HCT116 (cell line): ENCODE measurements around the gene PKN1. TPM values are rescaled to one million over a fixed set of nuclear protein-coding genes. Genes with fewer than 3 reads are reported as not detected.

Experiments used
- ATAC-seq: fragments of 200-7000 bp; cut with Tn5 transposase; 2 replicates; pipeline ENCODE4 v1.9.1; 2020; ENCODE audit warnings: mild to moderate bottlenecking, moderate library complexity
- BruUV-seq: library from RNA; stranded (reverse); fragments of 400-500 nt; replicated peaks from 2 replicates; lab custom pipeline; 2021; lab: Mats Ljungman, UMichigan
- CTCF ChIA-PET: fragments of 300-600 bp; sonication (Branson Sonifier 250); formaldehyde crosslinking; loops from one replicate; lab custom pipeline; 2021; ENCODE audit warnings: antibody characterized with exemption; lab: Charles Lee
- POLR2A ChIA-PET: fragments of 300-600, 350-600 bp; sonication (Branson Sonifier 250); formaldehyde crosslinking; loops from one replicate; lab custom pipeline; 2021; ENCODE audit warnings: antibody characterized with exemption; lab: Charles Lee
- RAD21 ChIA-PET, 2 experiments: fragments of 300-600 bp; sonication (Branson Sonifier 250); formaldehyde crosslinking; loops; one replicate each; lab custom pipeline; 2023; ENCODE audit warnings: low total read pairs in 2 of 2; ENCODE audit not compliant: uncharacterized antibody in 2 of 2, unreplicated experiment in 2 of 2, low non-redundant PET in 1 of 2; lab: Charles Lee
- DNase-seq: peaks from one replicate; pipeline ENCODE4 v3.0.0-alpha.2; 2010; ENCODE audit warnings: low read depth, low spot score
- H2AFZ ChIP-seq: fragments of 200-600 bp; shearing (Covaris generic), sonication (generic); 2 replicates; pipeline ENCODE4 v1.6.1; 2017; ENCODE audit warnings: low read depth, mixed run types, mixed read lengths, antibody characterized with exemption, low read length; ENCODE audit not compliant: poor library complexity, severe bottlenecking
- H3K27ac ChIP-seq: 2 replicates; pipeline ENCODE4 v1.5.1; 2012; ENCODE audit warnings: low read depth, low read length
- H3K27me3 ChIP-seq: fragments of 200-600 bp; sonication (generic); 2 replicates; pipeline ENCODE4 v1.6.1; 2016; ENCODE audit warnings: mixed run types, low read length, mixed read lengths; ENCODE audit not compliant: insufficient read depth
- H3K36me3 ChIP-seq, 2 experiments: fragments of 200-500 bp in 1 of 2; fragments of 200-600 bp in 1 of 2; sonication (Bioruptor generic) in 1 of 2; sonication (generic) in 1 of 2; 2 replicates each; pipeline versions ENCODE4 v1.5.1 to v1.6.1; 2014 to 2016; ENCODE audit warnings: low read length in 2 of 2, inconsistent platforms in 1 of 2, mixed read lengths in 1 of 2, mixed run types in 1 of 2; ENCODE audit not compliant: insufficient read depth in 2 of 2, control insufficient read depth in 1 of 2
- H3K4me1 ChIP-seq, 2 experiments: fragments of 200-600 bp in 1 of 2; sonication (generic) in 1 of 2; 2 replicates each; pipeline versions ENCODE4 v1.5.1 to v1.6.1; 2012 to 2017; ENCODE audit warnings: low read length in 2 of 2, inconsistent platforms in 1 of 2, mild to moderate bottlenecking in 1 of 2, mixed read lengths in 1 of 2, mixed run types in 1 of 2, moderate library complexity in 1 of 2; ENCODE audit not compliant: insufficient read depth in 2 of 2, control insufficient read depth in 1 of 2
- H3K4me2 ChIP-seq: fragments of 200-600 bp; sonication (generic); 2 replicates; pipeline ENCODE4 v1.6.1; 2017; ENCODE audit warnings: mixed run types, low read length, mixed read lengths
- H3K4me3 ChIP-seq, 2 experiments: fragments of 200-600 bp in 1 of 2; sonication (generic) in 1 of 2; replicated peaks in 1 of 2; 2 replicates each; pipeline ENCODE4 v1.5.1; 2011 to 2016; ENCODE audit warnings: low read length in 2 of 2, control low read depth in 1 of 2, low read depth in 1 of 2, mild to moderate bottlenecking in 1 of 2, mixed read lengths in 1 of 2, mixed run types in 1 of 2
- H3K79me2 ChIP-seq: fragments of 200-600 bp; sonication (generic); 2 replicates; pipeline ENCODE4 v1.6.1; 2017; ENCODE audit warnings: mild to moderate bottlenecking, mixed run types, low read length, moderate library complexity, mixed read lengths; ENCODE audit not compliant: insufficient read depth
- H3K9ac ChIP-seq: fragments of 200-600 bp; sonication (generic); 2 replicates; pipeline ENCODE4 v1.6.1; 2016; ENCODE audit warnings: low read length, mixed read lengths
- H3K9me2 ChIP-seq: fragments of 200-600 bp; sonication (generic), shearing (Covaris generic); 2 replicates; pipeline ENCODE4 v1.6.1; 2017; ENCODE audit warnings: mixed run types, mild to moderate bottlenecking, moderate library complexity; ENCODE audit not compliant: insufficient read depth
- H3K9me3 ChIP-seq, 2 experiments: fragments of 200-500 bp in 1 of 2; fragments of 200-600 bp in 1 of 2; sonication (Bioruptor generic) in 1 of 2; sonication (generic) in 1 of 2; 2 replicates each; pipeline ENCODE4 v1.6.1; 2014 to 2017; ENCODE audit warnings: low read length in 2 of 2, mixed read lengths in 2 of 2, inconsistent platforms in 1 of 2, low read depth in 1 of 2, mild to moderate bottlenecking in 1 of 2, mixed run types in 1 of 2, moderate library complexity in 1 of 2; ENCODE audit not compliant: control insufficient read depth in 1 of 2, insufficient read depth in 1 of 2
- H4K20me1 ChIP-seq: fragments of 200-600 bp; sonication (generic), shearing (Covaris generic); 2 replicates; pipeline ENCODE4 v1.6.1; 2017; ENCODE audit warnings: mixed run types, mild to moderate bottlenecking, moderate library complexity; ENCODE audit not compliant: insufficient read depth
- ATF3 ChIP-seq: IDR thresholded peaks from 2 replicates; pipeline ENCODE4 v1.6.1; 2012
- CBX3 ChIP-seq: IDR thresholded peaks from 2 replicates; pipeline ENCODE4 v1.6.1; 2012; ENCODE audit warnings: low read depth
- CEBPB ChIP-seq: IDR thresholded peaks from 2 replicates; pipeline ENCODE4 v1.6.1; 2012; ENCODE audit warnings: low read depth
- CTCF ChIP-seq, 3 experiments: fragments of 200-600 bp in 1 of 3; sonication (generic) in 1 of 3; IDR thresholded peaks in 2 of 3; conservative IDR thresholded peaks in 1 of 3; 2 replicates each; pipeline ENCODE4 v1.5.1; 2012 to 2017; ENCODE audit warnings: low read depth in 2 of 3, low read length in 2 of 3, antibody characterized with exemption in 1 of 3, borderline replicate concordance in 1 of 3, control low read depth in 1 of 3, mild to moderate bottlenecking in 1 of 3, mixed read lengths in 1 of 3, mixed run types in 1 of 3, moderate library complexity in 1 of 3; ENCODE audit not compliant: insufficient read depth in 1 of 3
- EGR1 ChIP-seq: IDR thresholded peaks from 2 replicates; pipeline ENCODE4 v1.6.1; 2012; ENCODE audit warnings: low read depth
- EZH2 ChIP-seq: fragments of 200-600 bp; sonication (generic); IDR thresholded peaks from 2 replicates; pipeline ENCODE4 v1.6.1; 2017; ENCODE audit warnings: antibody characterized with exemption, mixed run types
- MAX ChIP-seq: IDR thresholded peaks from 2 replicates; pipeline ENCODE4 v1.6.1; 2012
- POLR2A ChIP-seq: IDR thresholded peaks from 2 replicates; pipeline ENCODE4 v1.7.0; 2011; ENCODE audit warnings: borderline replicate concordance; ENCODE audit not compliant: insufficient read depth, insufficient read length; ENCODE audit errors: extremely low read depth
- POLR2AphosphoS5 ChIP-seq: IDR thresholded peaks from 2 replicates; pipeline ENCODE4 v1.6.1; 2011; ENCODE audit warnings: mild to moderate bottlenecking, low read depth, low read length, moderate library complexity
- SIN3A ChIP-seq: IDR thresholded peaks from 2 replicates; pipeline ENCODE4 v1.6.1; 2012; ENCODE audit warnings: low read depth
- SP1 ChIP-seq: IDR thresholded peaks from 2 replicates; pipeline ENCODE4 v1.6.1; 2012; ENCODE audit warnings: low read depth
- TCF7L2 ChIP-seq: IDR thresholded peaks from 2 replicates; pipeline ENCODE4 v1.7.0; 2011; ENCODE audit warnings: borderline replicate concordance, inconsistent platforms; ENCODE audit not compliant: insufficient read depth, insufficient read length; ENCODE audit errors: extremely low read depth
- YY1 ChIP-seq: IDR thresholded peaks from 2 replicates; pipeline ENCODE4 v1.6.1; 2011; ENCODE audit warnings: low read length, low read depth, moderate library complexity, mild to moderate bottlenecking; ENCODE audit not compliant: insufficient replicate concordance; ENCODE audit errors: extremely low read depth
- ZFX ChIP-seq: fragments of 450-650 bp; IDR thresholded peaks from 2 replicates; pipeline ENCODE4 v1.6.1; 2017
- intact Hi-C: fragments of 100-400 bp; cut with micrococcal nuclease; formaldehyde crosslinking; loops from 2 replicates; pipeline ENCODE4 v1.10.0; 2022
- total RNA-seq: library from RNA; stranded (reverse); gene quantifications from one replicate; pipeline ENCODE4 v1.2.1, GENCODE V29; 2021; ENCODE audit not compliant: unreplicated experiment
- TF ChIP-seq, protein P1 (sequence below): IDR thresholded peaks from 2 replicates; pipeline ENCODE4 v1.6.1; 2011; ENCODE audit warnings: mild to moderate bottlenecking, low read length, moderate library complexity; ENCODE audit not compliant: insufficient replicate concordance; ENCODE audit errors: extremely low read depth
- TF ChIP-seq, protein P2 (sequence below): IDR thresholded peaks from 2 replicates; pipeline ENCODE4 v1.6.1; 2012; ENCODE audit warnings: low read depth

The PKN1 gene
- total RNA-seq, 1 experiment from 2014 or later, result 248 TPM

- H3K9me3 ChIP-seq, result no peaks in the 10 kb centered on the region
- ChIA-PET CTCF (interaction anchor here (0.6 to 3.1 kb wide), 20 partner anchors 13 to 269 kb away, joined by 3 to 35 read pairs (median 4); partner anchors contain the start of genes ADGRE5, ASF1B, DDX39A and PTGER1), RAD21 (interaction anchor here (0.6 to 1.7 kb wide), 14 partner anchors 16 to 269 kb away, joined by 3 to 6 read pairs (median 4); partner anchors contain the start of genes ASF1B (in 2 of the 2) and ADGRE5 (in 1 of the 2)), POLR2A (interaction anchor here (0.7 to 1.8 kb wide), 7 partner anchors 9 to 269 kb away, joined by 3 to 7 read pairs (median 4); partner anchors contain the start of gene ASF1B)
- BruUV-seq, result no TSS peak
- no peaks in the 10 kb centered on the region for H3K9me2 ChIP-seq
- peak overlapping the region; percentile 34; the same call in 1 of the 2 replicates for H3K4me2 ChIP-seq
- ATAC-seq (peak; percentile 86), DNase-seq (peak; percentile 89)
- H2AFZ ChIP-seq, result no peak overlapping the region
- no peak overlapping the region for H3K9ac ChIP-seq
- H3K4me1 ChIP-seq, result peaks cover 9 to 35% of the 10 kb centered on the region in 2 experiments; a peak in 3 of 4 replicates
- peak overlapping the region; percentile 64 for H3K27ac ChIP-seq
- no peaks in the 10 kb centered on the region for H4K20me1 ChIP-seq
- intact Hi-C loops, result loop anchor here (2.0 to 5.0 kb wide), 2 partner anchors 43 to 269 kb away; partner anchors contain the start of gene ASF1B
- H3K36me3 ChIP-seq, result peaks cover 29 to 77% of the 10 kb centered on the region in 2 experiments
- H3K79me2 ChIP-seq, result peaks cover 15% of the 10 kb centered on the region; the same call in 1 of the 2 replicates
- no peaks in the 10 kb centered on the region for H3K27me3 ChIP-seq
- no peak overlapping the region for H3K4me3 ChIP-seq
- TF ChIP-seq YY1 (no peak), EZH2 (no peak), MAX (0 out of 2 replicates have a peak, but pooled peaks have one; percentile 38), CEBPB (no peak), EGR1 (peak; percentile 59; the same call in 1 of the 2 replicates), SIN3A (no peak), POLR2A (no peak), ATF3 (no peak), POLR2AphosphoS5 (peak; percentile 65), CBX3 (no peak), ZFX (no peak), SP1 (peak; percentile 71), TCF7L2 (peak; percentile 38), CTCF (IDR thresholded peaks at IDR 0.05 in 2 of 3, conservative IDR thresholded peaks at IDR 0.05 in 1 of 3; ENCODE audit: borderline replicate concordance in 1 of 3, insufficient read depth in 1 of 3, low read depth in 2 of 3, low read length in 2 of 3) (peak; percentile 57 to 90 (median 61))
- TF ChIP-seq, protein P1, sequence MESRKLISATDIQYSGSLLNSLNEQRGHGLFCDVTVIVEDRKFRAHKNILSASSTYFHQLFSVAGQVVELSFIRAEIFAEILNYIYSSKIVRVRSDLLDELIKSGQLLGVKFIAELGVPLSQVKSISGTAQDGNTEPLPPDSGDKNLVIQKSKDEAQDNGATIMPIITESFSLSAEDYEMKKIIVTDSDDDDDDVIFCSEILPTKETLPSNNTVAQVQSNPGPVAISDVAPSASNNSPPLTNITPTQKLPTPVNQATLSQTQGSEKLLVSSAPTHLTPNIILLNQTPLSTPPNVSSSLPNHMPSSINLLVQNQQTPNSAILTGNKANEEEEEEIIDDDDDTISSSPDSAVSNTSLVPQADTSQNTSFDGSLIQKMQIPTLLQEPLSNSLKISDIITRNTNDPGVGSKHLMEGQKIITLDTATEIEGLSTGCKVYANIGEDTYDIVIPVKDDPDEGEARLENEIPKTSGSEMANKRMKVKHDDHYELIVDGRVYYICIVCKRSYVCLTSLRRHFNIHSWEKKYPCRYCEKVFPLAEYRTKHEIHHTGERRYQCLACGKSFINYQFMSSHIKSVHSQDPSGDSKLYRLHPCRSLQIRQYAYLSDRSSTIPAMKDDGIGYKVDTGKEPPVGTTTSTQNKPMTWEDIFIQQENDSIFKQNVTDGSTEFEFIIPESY, result no peak
- TF ChIP-seq, protein P2, sequence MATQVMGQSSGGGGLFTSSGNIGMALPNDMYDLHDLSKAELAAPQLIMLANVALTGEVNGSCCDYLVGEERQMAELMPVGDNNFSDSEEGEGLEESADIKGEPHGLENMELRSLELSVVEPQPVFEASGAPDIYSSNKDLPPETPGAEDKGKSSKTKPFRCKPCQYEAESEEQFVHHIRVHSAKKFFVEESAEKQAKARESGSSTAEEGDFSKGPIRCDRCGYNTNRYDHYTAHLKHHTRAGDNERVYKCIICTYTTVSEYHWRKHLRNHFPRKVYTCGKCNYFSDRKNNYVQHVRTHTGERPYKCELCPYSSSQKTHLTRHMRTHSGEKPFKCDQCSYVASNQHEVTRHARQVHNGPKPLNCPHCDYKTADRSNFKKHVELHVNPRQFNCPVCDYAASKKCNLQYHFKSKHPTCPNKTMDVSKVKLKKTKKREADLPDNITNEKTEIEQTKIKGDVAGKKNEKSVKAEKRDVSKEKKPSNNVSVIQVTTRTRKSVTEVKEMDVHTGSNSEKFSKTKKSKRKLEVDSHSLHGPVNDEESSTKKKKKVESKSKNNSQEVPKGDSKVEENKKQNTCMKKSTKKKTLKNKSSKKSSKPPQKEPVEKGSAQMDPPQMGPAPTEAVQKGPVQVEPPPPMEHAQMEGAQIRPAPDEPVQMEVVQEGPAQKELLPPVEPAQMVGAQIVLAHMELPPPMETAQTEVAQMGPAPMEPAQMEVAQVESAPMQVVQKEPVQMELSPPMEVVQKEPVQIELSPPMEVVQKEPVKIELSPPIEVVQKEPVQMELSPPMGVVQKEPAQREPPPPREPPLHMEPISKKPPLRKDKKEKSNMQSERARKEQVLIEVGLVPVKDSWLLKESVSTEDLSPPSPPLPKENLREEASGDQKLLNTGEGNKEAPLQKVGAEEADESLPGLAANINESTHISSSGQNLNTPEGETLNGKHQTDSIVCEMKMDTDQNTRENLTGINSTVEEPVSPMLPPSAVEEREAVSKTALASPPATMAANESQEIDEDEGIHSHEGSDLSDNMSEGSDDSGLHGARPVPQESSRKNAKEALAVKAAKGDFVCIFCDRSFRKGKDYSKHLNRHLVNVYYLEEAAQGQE, result no peak
Measured at GRCh38 chr19:14405758-14406644, 27.1 kb upstream of the PKN1 start.
